ENCODE results near the gene NEGR1.

DNA sequence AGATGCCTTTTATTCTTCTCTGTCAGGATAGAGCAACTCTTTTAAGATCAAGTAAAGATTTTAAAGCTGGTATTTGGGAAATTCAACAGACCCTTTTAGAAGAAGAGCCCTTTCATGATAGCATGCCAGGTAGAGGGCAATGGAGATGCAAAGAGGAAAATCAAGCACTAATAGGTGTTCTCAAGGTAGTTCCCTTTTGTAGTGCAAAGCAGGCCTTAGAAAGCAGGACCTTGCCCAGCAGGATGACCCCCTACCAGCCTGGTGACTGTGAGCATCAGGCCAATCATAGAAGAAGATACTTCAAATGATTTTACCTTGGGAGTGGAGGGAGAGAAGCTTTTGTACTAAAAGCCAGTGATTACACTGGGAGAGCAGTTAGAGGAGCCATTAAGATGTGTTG, 820.1 kb downstream of the NEGR1 start:
- TF ChIP-seq, protein P1, sequence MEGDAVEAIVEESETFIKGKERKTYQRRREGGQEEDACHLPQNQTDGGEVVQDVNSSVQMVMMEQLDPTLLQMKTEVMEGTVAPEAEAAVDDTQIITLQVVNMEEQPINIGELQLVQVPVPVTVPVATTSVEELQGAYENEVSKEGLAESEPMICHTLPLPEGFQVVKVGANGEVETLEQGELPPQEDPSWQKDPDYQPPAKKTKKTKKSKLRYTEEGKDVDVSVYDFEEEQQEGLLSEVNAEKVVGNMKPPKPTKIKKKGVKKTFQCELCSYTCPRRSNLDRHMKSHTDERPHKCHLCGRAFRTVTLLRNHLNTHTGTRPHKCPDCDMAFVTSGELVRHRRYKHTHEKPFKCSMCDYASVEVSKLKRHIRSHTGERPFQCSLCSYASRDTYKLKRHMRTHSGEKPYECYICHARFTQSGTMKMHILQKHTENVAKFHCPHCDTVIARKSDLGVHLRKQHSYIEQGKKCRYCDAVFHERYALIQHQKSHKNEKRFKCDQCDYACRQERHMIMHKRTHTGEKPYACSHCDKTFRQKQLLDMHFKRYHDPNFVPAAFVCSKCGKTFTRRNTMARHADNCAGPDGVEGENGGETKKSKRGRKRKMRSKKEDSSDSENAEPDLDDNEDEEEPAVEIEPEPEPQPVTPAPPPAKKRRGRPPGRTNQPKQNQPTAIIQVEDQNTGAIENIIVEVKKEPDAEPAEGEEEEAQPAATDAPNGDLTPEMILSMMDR (IDR thresholded peaks at IDR 0.05) = no peak
- no peak for TF ChIP-seq POLR2A (IDR thresholded peaks at IDR 0.05)

Measured in thyroid gland (tissue), 4 donors.